NCI-H774 (cell line): Measurements from ENCODE around the gene ZCCHC17.
"Not testable (repeated sequence)": the region's sequence is repeated elsewhere in the genome, so short reads cannot be mapped to it uniquely, and the experiment has no call there.

Experiments used
- DNase-seq: peaks from one replicate; lab custom pipeline; 2025; lab: John Stamatoyannopoulos, UW

Gene ZCCHC17, protein sequence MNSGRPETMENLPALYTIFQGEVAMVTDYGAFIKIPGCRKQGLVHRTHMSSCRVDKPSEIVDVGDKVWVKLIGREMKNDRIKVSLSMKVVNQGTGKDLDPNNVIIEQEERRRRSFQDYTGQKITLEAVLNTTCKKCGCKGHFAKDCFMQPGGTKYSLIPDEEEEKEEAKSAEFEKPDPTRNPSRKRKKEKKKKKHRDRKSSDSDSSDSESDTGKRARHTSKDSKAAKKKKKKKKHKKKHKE

DNA sequence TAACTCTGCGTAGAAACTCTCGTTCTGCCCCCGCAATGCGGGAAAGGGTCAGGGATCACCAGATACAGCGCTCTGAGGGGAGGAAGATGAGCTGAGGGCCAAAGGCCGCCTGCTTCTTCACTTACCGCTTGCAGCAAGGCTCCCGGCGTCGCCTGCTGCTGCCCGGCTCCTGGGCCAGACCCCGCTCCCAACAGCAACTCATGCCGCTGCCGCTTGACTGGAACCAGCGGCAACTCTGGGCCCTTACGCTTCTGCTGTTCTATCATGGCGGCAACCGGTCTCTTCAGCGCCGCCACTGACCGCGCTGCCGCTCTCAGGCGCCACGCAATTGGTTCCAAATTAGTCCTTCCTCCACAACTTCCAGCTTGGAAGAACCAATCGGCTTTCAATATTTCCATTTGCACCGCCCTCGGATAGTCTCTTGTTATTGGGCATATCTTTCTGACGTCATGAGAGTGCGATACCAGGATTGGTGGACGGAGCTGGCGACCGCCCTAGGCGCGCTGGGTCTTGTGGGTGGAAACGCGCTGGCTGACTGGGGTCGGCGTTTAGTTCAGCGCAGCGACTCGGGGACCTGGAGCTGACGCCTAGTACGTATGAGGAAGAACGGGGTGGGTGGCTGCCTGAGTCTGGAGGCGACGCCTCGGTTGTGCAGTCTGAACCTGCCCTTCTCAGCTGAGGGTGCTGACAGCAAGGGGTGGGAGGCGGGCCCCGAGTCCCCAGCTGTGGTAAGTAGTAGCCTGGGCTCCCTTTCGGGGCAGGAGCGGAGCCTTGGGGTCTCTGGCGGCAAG is at the start of gene ZCCHC17, which contains the start of gene SNRNP40:
ZCCHC17 (plus strand) TSS at position 547 of the 791 bp plus-strand sequence. CDS start 13,067 bp downstream, outside the sequence.
SNRNP40 (minus strand) TSS at position 303 of the 791 bp plus-strand sequence; CDS start at position 266, 37 bp downstream.
- peak; percentile 100 for DNase-seq

DNA sequence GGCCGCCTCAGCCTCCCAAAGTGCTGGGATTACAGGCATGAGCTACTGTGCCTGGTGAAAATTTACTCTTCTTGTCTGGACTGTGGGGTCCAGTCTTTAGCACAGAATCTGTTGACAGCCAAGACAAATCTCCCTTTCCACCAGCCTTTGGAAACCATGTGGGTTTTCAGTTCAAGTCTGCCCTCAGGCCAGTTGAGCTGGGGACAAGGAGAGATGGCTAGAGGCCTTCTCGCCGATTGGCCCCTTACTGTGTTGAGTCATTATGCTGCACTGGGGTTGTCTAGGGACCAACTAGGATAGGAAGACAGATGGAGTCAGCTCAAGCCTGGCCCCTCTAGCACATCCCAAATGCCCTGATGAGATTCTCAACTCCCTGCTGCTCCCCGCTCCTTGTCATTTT is 48.6 kb upstream of the ZCCHC17 start:
- DNase-seq, result no peak

DNA sequence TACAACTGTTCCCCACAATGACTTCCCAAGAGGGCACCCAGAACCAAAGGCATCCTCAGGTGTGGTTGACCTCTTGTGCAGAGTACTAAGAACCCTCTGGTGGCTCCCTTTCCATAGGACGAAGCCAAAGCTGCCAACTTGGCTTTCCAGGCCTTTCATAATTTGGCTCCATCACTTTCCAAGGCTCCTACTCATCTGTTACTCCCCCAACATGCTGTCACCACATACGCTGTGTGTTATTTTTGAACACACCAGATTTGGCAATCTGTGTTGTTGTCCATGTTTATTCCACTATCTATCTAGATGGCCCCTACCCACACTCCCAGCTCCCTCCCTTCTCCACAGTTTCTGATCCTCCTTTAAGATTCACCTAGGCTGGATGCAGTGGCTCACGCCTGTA is 47.0 kb upstream of the ZCCHC17 start:
- DNase-seq, result no peak

DNA sequence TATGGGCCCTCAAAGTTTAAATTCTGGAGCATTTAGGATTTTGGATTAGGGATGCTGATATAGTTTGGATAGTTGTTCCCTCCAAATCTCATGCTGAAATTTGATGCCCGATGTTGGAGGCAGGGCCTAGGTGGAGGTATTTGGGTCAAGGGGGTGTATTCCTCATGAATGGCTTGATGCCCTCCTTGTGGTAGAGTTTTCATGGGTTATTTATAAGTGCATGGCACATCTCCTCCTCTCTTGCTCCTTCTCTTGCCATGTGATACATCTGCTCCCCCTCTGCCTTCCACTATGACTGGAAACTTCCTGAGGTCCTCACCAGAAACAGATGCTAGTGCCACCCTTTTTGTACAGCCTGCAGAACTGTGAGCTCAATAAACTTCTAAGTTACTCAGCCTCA is 39.6 kb upstream of the ZCCHC17 start:
- no peak for DNase-seq

DNA sequence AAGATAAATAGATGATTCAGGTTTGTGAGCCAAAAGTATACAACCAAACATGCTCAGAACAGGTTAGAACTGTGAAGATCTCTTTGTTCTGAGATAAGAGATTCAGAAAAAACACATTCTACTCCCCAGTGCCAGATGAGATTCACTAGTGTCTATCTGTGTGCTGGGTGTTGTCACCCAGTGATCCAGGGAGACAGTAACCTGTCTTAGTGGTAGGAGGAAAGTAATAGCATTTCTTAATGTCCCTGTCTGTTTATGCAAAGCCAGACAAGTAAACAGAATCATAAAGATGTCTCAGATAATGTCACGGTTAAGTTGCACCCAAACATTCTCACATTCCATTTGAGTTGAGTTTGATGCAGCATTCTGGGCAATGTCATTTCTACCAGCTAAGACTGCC is 38.3 kb upstream of the ZCCHC17 start:
- no peak for DNase-seq

DNA sequence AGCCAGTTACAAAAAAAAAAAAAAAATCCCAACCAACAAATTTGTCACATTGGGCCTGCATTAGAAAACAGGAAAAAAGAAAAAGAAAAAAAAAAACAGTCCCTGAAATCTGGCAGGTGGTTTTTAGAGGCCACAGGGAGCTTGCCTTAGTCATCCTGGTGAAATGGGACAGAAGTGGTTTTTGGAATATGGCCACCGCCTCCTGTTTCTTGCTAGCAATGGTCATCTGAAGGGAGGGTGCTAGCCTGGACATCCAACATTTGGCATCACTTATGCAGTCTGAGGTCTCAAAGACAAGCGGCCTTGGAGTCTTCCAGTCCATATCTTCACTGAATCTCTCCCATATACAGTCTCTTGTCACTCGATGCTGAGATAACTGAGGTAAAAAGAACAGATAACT is 37.1 kb upstream of the ZCCHC17 start:
- no peak for DNase-seq

DNA sequence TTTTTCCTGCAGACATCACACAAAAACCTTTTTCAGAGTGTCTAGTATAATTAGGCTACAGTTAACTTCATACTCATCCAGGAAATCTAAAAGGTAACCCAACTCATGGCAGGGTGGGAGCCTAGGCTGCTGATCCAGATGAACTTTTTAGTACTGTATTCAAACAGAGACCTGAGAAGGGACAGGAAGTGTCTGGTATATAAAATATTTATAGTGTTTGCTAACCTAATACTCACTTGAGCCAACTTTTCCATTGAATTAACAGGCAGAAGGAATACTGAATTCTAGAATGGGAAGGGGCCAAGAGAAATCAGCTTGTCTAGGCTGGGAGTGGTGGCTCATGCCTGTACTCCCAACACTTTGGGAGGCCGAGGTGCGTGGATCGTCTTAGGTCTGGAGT is 34.9 kb upstream of the ZCCHC17 start:
- no peak for DNase-seq

DNA sequence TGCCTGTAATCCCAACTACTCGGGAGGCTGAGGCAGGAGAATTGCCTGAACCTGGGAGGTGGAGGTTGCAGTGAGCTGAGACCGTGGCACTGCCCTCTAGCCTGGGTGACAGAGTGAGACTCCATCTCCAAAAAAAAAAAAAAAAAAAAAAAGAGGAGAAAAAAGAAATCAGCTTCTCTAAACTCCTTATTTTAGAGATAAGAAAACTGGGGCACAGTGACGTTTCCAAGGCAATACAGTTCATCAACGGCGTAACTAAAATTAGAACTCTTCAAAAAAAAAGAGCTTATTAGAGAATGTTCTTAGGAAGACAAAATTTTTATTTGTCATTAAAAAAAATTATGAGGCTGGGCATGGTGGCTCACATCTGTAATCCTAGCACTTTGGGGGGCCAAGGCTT is 34.4 kb upstream of the ZCCHC17 start:
- DNase-seq, result not testable (repeated sequence)

DNA sequence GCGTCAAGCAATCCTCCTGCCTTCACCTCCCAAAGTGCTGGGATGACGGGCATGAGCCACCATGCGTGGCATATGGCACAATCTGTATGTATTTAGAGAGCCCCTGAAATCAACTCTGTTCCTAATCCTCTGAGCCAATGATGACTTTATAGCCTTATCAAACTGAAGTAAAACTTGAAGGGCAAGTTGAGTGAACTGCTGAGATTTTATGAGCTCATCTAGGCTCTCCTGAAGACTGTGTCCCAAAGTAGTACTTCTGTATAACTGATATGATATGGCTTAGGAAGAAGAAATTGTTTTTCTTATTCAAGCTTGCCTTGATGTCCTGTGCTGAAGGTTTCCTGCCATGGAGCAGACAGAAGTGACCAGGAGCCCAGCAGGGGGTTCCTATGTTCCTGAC is 33.4 kb upstream of the ZCCHC17 start:
- no peak for DNase-seq

DNA sequence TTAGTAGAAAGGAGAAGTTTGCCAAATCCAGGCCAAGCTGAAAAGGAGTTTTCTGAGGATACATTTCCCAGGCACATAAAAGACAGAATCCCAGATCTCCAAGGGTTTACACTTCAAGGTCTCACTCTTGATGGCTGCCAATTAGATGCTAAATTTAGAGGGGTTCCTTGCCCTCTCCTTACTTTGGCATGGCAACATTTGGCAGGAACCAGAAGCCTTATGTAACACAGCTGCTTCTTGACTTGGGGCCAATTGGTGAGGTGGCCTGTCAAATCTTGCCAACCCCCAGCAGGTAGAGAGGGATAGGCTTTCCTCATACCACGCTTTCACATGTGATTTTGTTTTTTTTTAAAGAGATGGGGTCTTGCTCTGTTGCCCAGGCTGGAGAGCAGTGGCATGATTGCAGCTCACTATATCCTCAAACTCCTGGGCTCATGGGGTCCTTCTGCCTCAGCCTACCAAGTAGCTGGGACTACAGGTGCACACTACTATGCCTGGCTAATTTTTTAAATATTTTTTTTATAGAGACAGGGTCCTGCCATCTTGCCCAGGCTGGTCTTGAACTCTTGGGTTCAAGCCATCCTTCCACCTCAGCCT is 31.9 kb upstream of the ZCCHC17 start:
- DNase-seq, result no peak

DNA sequence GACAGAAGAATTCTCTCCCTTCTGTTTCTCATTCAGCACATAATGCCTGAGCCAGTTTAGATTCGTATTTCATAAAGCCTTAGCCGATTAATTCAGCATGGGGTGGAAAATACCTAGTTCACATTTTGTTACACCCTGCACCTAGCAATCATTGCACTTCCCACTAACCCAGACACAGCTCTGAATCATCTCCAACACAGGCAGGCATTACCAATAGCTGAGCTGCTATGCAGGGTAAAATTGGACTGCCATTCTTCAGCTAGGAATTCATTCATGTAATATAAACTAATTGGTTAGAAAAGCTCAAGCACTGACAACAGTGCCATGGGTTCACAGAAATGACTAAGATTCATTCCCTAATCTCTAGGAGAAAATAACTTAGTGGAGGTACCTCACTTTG is 30.3 kb upstream of the ZCCHC17 start:
- no peak for DNase-seq

DNA sequence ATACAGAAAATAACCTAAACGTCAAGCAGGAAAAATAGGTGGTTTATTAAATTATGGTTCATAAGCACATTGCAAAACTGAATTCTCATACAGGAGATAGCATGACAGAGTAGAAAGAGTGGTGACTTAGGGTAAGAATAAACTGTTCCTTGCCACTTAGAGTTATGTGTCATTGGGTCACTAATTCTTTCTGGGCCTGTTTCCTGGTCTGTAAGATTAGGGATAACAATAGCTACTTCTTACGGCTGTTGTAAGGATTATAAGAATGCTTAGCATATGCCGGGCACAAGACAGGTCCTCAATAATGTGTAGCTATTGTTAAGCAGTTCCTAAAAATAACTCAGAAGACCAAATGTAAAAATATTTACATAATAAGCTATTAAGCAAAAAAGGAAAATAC is 24.5 kb upstream of the ZCCHC17 start:
- DNase-seq, result no peak

DNA sequence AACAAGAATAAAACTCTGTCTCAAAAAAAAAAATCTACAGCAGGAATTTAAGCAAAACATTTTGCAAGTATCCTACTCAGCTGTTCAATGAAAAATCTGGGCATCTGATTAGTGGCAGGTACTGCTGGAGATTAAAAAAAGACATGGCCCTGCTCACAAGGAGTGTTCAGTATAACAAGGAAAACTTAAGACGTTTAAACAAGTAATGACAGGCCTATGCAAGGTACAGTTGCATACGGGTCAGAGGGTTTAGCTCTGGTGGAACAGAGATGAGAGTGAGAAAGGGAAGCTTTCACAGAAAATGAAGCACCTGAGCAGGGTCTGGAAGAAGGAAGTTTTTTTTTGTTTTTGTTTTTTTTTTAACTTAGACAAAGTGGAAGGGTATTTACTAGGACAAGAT is 23.2 kb upstream of the ZCCHC17 start:
- DNase-seq, result no peak

DNA sequence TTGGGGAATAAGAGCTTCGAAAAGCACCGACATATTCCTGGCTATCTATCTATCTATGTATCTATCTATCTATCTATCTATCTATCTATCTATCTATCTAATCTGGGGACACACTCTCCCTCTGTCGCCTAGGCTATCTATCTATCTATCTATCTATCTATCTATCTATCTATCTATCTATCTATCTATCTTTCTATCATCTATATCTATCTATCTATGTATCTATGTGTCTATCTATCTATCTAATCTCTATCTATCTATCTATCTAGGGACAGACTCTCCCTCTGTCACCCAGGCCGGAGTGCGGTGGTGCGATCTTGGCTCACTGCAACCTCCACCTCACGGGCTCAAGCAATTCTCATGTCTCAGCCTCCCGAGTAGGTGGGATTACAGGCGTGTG is 14.4 kb upstream of the ZCCHC17 start:
- DNase-seq, result not testable (repeated sequence)

DNA sequence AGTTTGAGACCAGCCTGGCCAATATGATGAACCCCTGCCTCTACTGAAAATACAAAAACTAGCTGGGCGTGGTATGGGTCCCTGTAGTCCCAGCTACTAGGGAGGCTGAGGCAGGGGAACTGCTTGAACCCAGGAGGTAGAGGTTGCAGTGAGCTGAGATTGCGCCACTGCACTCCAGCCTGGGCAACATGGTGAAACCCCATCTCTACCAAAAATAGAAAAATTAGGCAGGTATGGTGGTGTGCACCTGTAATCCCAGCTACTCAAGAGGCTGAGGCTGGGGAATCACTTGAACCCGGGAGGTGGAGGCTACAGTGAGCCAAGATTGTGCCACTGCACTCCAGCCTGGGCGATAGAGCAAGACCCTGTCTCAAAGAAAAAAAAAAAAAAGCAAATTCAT is 9.0 kb upstream of the ZCCHC17 start:
- DNase-seq, result not testable (repeated sequence)

DNA sequence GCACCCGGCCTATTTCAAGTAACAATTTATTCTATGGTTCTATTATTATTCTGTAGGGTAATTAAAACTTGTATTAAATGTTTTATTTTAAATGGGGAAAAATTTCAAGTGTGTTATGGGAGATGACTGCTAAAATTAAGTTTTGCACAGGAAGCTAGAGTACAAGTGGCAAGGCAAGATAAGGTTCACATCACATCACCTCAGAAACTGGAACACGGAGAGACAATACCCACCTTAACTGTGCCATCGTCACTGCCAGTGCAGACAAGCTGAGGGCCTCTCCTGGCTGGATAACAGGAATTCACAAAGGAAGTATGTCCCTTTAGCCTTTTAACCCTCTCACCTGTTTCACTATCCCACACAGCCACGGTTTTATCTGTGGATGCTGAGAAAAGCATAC is 7.8 kb upstream of the ZCCHC17 start:
- DNase-seq, result no peak

DNA sequence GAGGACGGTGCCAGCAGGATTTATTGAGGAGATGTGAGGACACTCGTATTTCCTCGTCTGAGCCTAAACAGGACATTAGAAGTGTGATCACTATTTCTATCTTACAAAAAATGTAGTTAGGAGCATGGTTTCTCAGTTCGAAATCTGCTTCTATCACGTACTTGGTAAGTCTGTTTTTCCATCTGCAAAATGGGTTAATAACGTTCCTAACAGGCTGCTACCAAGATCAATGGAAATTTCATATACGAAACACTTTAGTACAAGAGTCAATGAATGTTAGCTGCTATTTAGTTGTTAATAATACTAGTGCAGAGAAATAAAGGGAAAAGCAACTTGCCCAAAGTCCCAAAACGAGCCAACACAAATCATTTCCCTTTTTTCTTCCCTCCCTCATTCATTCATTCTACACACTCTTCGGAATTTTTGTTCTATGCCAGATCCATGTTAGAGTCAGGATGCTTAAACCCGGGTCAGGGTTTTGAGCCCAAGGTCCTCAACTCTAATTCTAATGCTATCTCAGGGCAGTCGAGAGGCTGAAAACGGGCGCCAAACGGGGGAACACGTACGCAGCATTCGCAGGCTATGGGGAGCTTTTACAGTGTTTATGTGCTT is 852 bp upstream of the ZCCHC17 start:
- DNase-seq, result peak; percentile 52

DNA sequence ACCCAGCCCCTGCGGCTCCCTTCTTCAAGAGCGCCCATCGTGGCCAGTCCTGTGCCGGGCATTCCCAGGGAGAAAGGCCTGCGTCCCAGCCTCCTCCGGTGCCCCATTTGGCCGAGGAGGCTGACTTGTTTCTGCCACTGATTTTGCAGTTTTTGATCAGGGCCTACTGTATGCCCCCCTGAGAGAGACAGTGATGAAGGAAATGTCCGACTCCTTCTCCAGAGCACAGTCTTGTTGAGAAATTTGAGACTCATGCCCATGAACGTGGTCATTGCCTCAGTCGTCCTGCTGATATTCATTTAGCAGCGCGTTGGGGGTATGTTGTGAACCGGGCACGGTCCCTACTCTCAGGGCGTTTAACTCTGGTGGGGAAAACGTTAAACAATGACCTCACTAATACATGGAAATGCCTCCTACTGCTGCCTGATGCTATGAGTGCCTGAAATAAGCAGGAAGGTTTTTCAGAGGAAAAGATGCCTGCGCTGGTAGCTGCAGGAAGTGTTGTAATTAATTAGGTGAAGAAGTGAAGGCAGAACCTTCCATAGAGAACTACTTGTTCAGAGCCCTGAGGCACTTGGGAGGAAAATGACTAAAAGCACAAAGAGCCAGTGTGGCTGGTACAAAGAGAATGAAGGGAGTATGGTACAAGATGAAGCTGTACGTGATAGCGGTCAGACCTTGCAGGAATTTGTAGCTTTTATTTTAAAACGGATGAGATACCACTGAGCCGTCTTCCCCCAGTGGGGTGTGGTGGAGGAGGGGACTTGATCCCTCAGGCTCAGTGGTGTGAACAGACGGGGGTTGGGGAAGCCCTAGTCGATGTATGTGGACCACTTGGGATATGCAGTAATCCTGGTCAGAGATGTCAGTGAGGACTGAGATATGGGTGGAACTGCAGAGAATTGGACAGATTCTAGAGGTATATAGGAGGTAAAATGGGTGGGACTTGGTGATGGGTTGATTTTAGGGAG is 730 bp downstream of the ZCCHC17 start:
- DNase-seq, result no peak

DNA sequence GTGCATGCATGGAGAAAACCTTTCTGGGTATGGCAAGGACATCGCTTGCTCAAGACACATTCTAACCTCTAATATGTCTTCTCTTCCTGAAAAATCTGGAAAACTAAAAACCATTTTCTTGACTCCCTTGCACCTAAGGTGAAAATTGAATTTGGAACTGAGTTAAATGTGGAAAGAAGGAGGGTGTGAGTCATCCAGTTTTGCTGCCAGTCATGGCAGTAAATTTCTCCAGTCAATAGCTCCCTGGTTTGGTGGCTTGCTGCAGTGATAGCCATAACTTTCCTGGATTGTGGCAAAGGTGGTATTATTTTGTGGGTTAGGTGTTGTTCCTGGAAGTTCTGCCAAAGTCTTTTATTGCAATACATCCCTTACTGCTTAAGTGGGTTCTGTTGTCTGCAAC is 2.5 kb downstream of the ZCCHC17 start:
- no peak for DNase-seq

DNA sequence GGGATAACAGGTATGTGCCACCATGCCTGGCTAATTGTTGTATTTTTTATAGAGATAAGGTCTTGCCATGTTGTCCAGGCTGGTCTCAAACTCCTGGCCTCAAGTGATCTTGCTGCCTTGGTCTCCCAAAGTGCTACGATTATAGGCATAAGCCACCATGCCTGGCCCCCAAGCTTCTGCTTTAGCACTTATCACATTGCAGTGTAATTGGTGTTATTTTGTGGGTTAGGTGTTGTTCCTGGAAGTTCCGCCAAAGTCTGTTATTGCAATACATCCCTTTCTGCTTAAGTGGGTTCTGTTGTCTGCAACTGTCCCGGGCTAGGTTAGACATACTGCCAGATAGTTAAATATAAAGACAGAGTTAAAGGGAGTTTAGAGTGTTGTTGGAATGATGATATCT is 3.4 kb downstream of the ZCCHC17 start:
- no peak for DNase-seq

DNA sequence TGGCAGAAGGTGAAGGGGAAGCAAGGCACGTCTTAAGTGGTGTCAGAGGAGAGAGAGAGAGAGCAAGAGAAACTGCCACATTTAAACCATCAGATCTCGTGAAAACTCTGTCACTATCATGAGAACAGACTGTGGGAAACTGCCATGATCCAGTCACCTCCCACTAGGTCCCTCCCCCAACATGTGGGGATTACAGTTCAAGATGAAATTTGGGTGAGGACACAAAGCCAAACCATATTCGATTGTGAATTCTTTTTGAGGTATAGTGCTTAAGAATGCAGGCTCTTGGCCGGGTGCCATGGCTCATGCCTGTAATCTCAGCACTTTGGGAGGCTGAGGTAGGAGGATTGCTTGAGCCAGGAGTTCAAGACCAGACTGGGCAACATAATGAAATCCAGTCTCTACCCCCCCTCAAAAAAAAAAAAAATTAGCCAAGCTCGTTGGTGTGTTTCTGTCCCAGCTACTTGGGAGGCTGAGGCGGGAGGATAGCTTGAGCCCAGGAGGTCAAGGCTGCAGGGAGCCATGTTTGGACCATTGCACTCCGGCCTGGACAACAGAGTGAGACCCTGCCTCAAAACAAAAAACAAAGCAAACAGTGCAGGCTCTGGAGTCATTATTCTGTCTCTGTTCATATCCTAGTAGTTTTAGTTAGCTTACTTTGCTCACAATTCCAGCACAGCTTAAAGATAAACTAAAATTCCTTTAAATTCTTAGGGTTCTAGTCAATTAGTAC is 6.0 kb downstream of the ZCCHC17 start:
- no peak for DNase-seq
